Mucosa of descending colon (tissue), 3 donors: ENCODE results near the gene MDGA2. TPM values are rescaled to one million over a fixed set of nuclear protein-coding genes. Genes with fewer than 3 reads are reported as not detected.

ENCODE experiments used
- ATAC-seq: fragments of 200-7000 bp; cut with Tn5 transposase; one replicate; pipeline ENCODE4 v1.9.1; 2020; ENCODE audit warnings: mild to moderate bottlenecking, moderate library complexity
- DNase-seq, 3 donors: peaks; one replicate each; pipeline ENCODE4 v3.0.0-alpha.2; 2020
- H3K36me3 ChIP-seq: fragments of 200-600 bp; one replicate; pipeline ENCODE4 v1.8.0; 2021; ENCODE audit warnings: low read depth, mild to moderate bottlenecking
- H3K4me1 ChIP-seq: fragments of 200-600 bp; one replicate; pipeline ENCODE4 v1.8.0; 2021; ENCODE audit warnings: low read depth, mild to moderate bottlenecking
- H3K4me3 ChIP-seq: fragments of 200-600 bp; one replicate; pipeline ENCODE4 v1.8.0; 2021; ENCODE audit warnings: mild to moderate bottlenecking
- H3K9me3 ChIP-seq: fragments of 200-600 bp; one replicate; pipeline ENCODE4 v1.8.0; 2021; ENCODE audit warnings: mild to moderate bottlenecking
- intact Hi-C, 2 donors: fragments of 100-400 bp; cut with DNase I in 1 of 2; cut with micrococcal nuclease in 1 of 2; formaldehyde crosslinking; loops; one replicate each; pipeline versions ENCODE4 v1.11.0 to v1.11.1; 2022; cut with DNase I, micrococcal nuclease
- total RNA-seq, 3 donors: library from RNA; stranded (reverse); fragmentation: NEBNext Ultra II Directional in 2 of 3; extraction: Animal tissue kit (Norgen Biotek cat#: 25700) in 2 of 3; gene quantifications; one replicate each; pipeline versions ENCODE4 v1.2.1 to v1.2.4, GENCODE V29; 2021 to 2023
- TF ChIP-seq, protein P1 (sequence below): fragments of 200-600 bp; IDR thresholded peaks from one replicate; pipeline ENCODE4 v1.8.0; 2022; ENCODE audit warnings: antibody characterized with exemption, mild to moderate bottlenecking
- donor health status: DM: no; HTN: no; CAD: no; lungs with moderate emphysema.
- donor health status: DM: no; HTN: no; CAD: no.
- donor health status: DM: no; HTN: yes; CAD: no.

The MDGA2 gene
- total RNA-seq, 3 donors from 2014 or later: 0.35 TPM; not detected in 2

DNA sequence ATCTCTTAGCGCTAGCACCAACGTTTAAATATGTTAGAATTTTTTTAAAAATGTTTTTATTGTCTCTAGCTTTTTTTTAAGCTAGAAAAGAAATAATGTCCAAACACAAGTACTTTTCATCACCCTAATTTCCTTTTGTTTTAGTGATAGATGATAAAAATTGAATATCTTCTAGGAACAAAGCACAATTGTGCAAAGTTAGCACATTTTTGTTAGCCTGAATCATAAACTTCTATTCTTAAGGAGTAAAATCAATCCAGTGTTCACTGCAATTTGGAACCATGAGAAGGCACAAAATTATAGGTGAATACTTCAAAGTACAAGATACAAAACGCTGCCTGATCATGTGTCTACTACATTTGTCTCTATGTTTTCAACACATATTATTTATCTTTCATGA lies 615.4 kb downstream of the MDGA2 start:
- TF ChIP-seq, protein P1, sequence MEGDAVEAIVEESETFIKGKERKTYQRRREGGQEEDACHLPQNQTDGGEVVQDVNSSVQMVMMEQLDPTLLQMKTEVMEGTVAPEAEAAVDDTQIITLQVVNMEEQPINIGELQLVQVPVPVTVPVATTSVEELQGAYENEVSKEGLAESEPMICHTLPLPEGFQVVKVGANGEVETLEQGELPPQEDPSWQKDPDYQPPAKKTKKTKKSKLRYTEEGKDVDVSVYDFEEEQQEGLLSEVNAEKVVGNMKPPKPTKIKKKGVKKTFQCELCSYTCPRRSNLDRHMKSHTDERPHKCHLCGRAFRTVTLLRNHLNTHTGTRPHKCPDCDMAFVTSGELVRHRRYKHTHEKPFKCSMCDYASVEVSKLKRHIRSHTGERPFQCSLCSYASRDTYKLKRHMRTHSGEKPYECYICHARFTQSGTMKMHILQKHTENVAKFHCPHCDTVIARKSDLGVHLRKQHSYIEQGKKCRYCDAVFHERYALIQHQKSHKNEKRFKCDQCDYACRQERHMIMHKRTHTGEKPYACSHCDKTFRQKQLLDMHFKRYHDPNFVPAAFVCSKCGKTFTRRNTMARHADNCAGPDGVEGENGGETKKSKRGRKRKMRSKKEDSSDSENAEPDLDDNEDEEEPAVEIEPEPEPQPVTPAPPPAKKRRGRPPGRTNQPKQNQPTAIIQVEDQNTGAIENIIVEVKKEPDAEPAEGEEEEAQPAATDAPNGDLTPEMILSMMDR: no peak
- Histone ChIP-seq H3K9me3 (no peaks in the 10 kb centered on the region), H3K4me3 (no peak overlapping the region), H3K36me3 (no peaks in the 10 kb centered on the region), H3K4me1 (no peaks in the 10 kb centered on the region)
- ATAC-seq (no peak), DNase-seq (no peak)
- intact Hi-C loops: no loop called here

DNA sequence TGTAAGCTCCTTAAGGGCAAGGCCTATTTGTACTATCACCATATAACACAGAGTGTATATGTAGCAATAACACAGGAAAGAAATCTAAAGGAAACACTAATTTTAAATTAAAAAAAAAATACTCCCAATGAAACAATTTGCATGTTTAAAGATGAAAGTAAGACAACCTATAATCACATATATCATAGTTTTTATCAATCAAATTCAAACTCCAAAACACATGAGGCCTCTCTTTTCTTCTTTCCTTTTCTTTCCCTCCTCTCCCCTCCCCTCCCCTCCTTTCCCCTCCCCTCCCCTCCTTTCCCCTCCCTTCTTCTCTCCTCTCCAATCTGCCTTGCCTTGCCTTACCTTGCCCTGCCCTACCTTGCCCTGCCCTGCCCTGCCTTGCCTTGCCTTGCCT lies 618.0 kb downstream of the MDGA2 start:
- no peaks in the 10 kb centered on the region for H3K9me3 ChIP-seq
- TF ChIP-seq, protein P1: no peak
- H3K36me3 ChIP-seq: no peaks in the 10 kb centered on the region
- H3K4me1 ChIP-seq: no peaks in the 10 kb centered on the region
- H3K4me3 ChIP-seq: no peak overlapping the region
- intact Hi-C loops: no loop called here
- DNase-seq: no peak
- ATAC-seq: no peak

DNA sequence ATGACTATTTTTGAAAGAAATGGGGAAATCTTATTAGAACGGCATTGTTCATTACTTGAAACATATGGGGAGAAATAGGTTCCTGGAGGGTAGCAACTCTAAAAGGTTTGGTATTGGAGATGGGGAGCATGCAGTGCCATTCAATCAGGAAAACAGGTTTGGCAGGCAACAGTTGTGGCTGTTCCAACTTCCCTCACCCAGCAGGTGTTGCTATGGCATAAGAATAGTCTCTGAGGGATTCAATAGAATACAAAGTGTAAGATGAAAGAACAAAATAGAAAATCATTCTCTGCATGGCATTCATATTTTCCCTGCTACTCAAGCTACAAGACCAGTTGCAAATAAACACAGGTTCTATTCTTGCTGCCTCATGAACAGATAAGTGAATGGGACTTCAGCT lies 630.6 kb downstream of the MDGA2 start:
- Histone ChIP-seq H3K4me3 (no peak overlapping the region), H3K36me3 (no peaks in the 10 kb centered on the region), H3K9me3 (no peaks in the 10 kb centered on the region), H3K4me1 (no peaks in the 10 kb centered on the region)
- TF ChIP-seq, protein P1: no peak
- intact Hi-C loops: no loop called here
- no peak for DNase-seq
- ATAC-seq: no peak

DNA sequence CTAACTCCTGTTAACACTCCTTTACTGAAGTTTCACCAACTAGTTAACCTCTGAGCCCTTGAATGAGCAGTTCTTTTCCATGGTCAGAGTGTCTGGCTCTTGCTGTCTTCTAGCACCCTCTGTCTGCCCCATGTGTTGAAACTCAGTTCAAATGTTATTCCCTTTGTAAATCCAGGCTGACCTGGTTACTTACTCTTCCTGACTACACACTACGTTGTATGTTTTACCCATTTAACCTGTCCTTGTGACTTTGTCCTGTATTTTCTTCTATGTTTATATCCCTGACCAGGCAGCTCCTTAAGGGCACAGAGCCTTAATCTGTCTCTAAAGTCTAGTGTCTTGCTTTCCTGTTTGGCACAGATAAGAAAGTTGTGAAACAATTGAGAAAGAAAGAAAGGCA lies 634.9 kb downstream of the MDGA2 start:
- Histone ChIP-seq H3K36me3 (no peaks in the 10 kb centered on the region), H3K9me3 (no peaks in the 10 kb centered on the region), H3K4me1 (no peaks in the 10 kb centered on the region), H3K4me3 (no peak overlapping the region)
- TF ChIP-seq, protein P1: no peak
- DNase-seq (peak in 1 of 3 donors; percentile 35), ATAC-seq (peak; percentile 45)
- intact Hi-C loops: no loop called here

DNA sequence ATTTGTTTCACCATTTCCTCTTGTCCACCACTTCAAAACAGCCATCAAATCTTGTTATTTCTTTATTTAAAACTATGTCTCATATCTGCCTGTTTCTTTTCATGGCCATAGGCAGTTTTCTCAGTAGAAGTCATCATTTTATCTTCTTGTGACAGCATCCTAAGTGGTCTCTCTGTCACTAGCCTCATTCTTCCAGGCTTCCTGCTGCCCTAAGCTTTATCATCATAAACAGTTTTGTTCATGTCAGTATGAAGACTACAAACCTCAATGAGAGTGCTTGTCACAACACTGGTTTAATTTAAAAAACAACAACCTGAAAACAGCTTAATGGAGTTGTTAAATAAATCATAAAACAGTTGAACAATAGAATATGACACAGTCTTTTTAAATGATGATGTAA lies 636.1 kb downstream of the MDGA2 start:
- ATAC-seq (no peak), DNase-seq (no peak)
- no peaks in the 10 kb centered on the region for H3K36me3 ChIP-seq
- intact Hi-C loops: no loop called here
- H3K9me3 ChIP-seq: no peaks in the 10 kb centered on the region
- H3K4me1 ChIP-seq: no peaks in the 10 kb centered on the region
- H3K4me3 ChIP-seq: no peak overlapping the region
- TF ChIP-seq, protein P1: no peak

DNA sequence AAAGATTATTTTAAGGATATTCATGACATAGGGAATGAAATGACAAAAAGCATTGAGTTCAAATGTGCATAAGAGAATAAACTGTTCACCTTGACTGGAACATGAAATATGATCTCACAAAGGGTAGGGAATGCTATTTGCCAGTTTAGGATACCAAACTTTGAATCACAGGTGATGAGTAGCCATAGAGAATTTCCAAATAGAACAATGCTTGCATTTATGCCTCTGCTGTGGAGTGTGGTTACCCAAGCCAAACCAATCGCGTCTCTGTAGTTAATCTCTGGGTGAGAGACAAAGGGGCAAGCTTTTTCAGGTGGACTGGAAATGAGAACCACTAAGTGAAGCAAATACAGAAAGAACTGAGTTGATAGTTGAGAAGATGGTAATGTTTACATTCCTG lies 652.7 kb downstream of the MDGA2 start:
- no peak overlapping the region for H3K4me3 ChIP-seq
- no peaks in the 10 kb centered on the region for H3K4me1 ChIP-seq
- TF ChIP-seq, protein P1: no peak
- intact Hi-C loops: no loop called here
- ATAC-seq: no peak
- no peaks in the 10 kb centered on the region for H3K36me3 ChIP-seq
- DNase-seq: no peak
- no peaks in the 10 kb centered on the region for H3K9me3 ChIP-seq
